Endothelial cell of umbilical vein (primary cell): Measurements from ENCODE around the gene BRCA1. TPM values are rescaled to one million over a fixed set of nuclear protein-coding genes. Genes with fewer than 3 reads are reported as not detected.
"Not testable (repeated sequence)": the region's sequence is repeated elsewhere in the genome, so short reads cannot be mapped to it uniquely, and the experiment has no call there.

Source experiments
- BruUV-seq: library from RNA; stranded (reverse); fragments of 400-500 nt; replicated peaks from 2 replicates; lab custom pipeline; 2021; lab: Mats Ljungman, UMichigan
- CTCF ChIA-PET: fragments of 300-600, 350-600 bp; sonication (Branson Sonifier 250); formaldehyde crosslinking; loops from one replicate; lab custom pipeline; 2021; ENCODE audit warnings: antibody characterized with exemption, inconsistent platforms; lab: Charles Lee
- POLR2A ChIA-PET: fragments of 300-600, 350-600 bp; sonication (Branson Sonifier 250); formaldehyde crosslinking; loops from one replicate; lab custom pipeline; 2021; ENCODE audit warnings: antibody characterized with exemption, inconsistent platforms; lab: Charles Lee
- DNase-seq: peaks from one replicate; pipeline ENCODE4 v3.0.0-alpha.2; 2011; ENCODE audit warnings: low read depth, low spot score
- FAIRE-seq: peaks from 2 replicates; lab custom pipeline; 2011; peaks lifted over from hg19 to GRCh38; lab: Jason Lieb, UNC
- H2AFZ ChIP-seq: 2 replicates; pipeline ENCODE4 v1.6.0; 2012; ENCODE audit warnings: low read depth, low read length, control low read depth, inconsistent platforms
- H3K27ac ChIP-seq: 2 replicates; pipeline ENCODE4 v1.5.1; 2011; ENCODE audit warnings: low read depth, mild to moderate bottlenecking, control low read depth, low read length, moderate library complexity; ENCODE audit not compliant: insufficient read depth
- H3K27me3 ChIP-seq, 2 experiments: 2 replicates each; pipeline versions ENCODE4 v1.6.0 to v1.6.1; 2011; ENCODE audit warnings: low read length in 2 of 2, mixed read lengths in 1 of 2; ENCODE audit not compliant: control insufficient read depth in 2 of 2, insufficient read depth in 2 of 2
- H3K36me3 ChIP-seq, 2 experiments: 2 replicates in 1 of 2; 3 replicates in 1 of 2; pipeline ENCODE4 v1.5.1; 2011; ENCODE audit warnings: low read length in 2 of 2, mild to moderate bottlenecking in 1 of 2, moderate library complexity in 1 of 2; ENCODE audit not compliant: control insufficient read depth in 2 of 2, insufficient read depth in 2 of 2; ENCODE audit errors: extremely low read depth in 1 of 2
- H3K4me1 ChIP-seq: 3 replicates; pipeline ENCODE4 v1.5.1; 2011; ENCODE audit warnings: mild to moderate bottlenecking, low read length; ENCODE audit not compliant: control insufficient read depth, insufficient read depth; ENCODE audit errors: extremely low read depth
- H3K4me2 ChIP-seq: 2 replicates; pipeline ENCODE4 v1.6.1; 2011; ENCODE audit warnings: low read length, control low read depth, mixed read lengths; ENCODE audit not compliant: insufficient read depth
- H3K4me3 ChIP-seq, 3 experiments: fragments of 200-600 bp in 1 of 3; sonication (generic), shearing (Covaris generic) in 1 of 3; replicated peaks in 1 of 3; 2 replicates each; pipeline ENCODE4 v1.5.1; 2011 to 2016; ENCODE audit warnings: control low read depth in 3 of 3, low read length in 3 of 3, mild to moderate bottlenecking in 2 of 3, inconsistent platforms in 1 of 3, low read depth in 1 of 3, moderate library complexity in 1 of 3; ENCODE audit not compliant: insufficient read depth in 1 of 3
- H3K79me2 ChIP-seq: 2 replicates; pipeline ENCODE4 v1.6.0; 2012; ENCODE audit warnings: low read length, inconsistent platforms; ENCODE audit not compliant: control insufficient read depth, insufficient read depth
- H3K9ac ChIP-seq: replicated peaks from 2 replicates; pipeline ENCODE3; 2011; ENCODE audit warnings: low read length, control low read depth; ENCODE audit not compliant: insufficient read depth; ENCODE audit errors: extremely low read depth
- H3K9me1 ChIP-seq: replicated peaks from 3 replicates; pipeline ENCODE4 v1.6.0; 2011; ENCODE audit warnings: mild to moderate bottlenecking, low read length; ENCODE audit not compliant: control insufficient read depth, insufficient read depth; ENCODE audit errors: extremely low read depth
- H3K9me3 ChIP-seq: replicated peaks from 2 replicates; pipeline ENCODE4 v1.5.1; 2012; ENCODE audit warnings: low read length, inconsistent platforms; ENCODE audit not compliant: control insufficient read depth, insufficient read depth
- H4K20me1 ChIP-seq: replicated peaks from 2 replicates; pipeline ENCODE3; 2011; ENCODE audit warnings: mild to moderate bottlenecking, low read length; ENCODE audit not compliant: control insufficient read depth, insufficient read depth; ENCODE audit errors: extremely low read depth
- CTCF ChIP-seq, 2 donors: IDR thresholded peaks; 1 replicate in 1 of 2; 2 replicates in 1 of 2; pipeline ENCODE4 v1.5.1; 2011; ENCODE audit warnings: low read length in 2 of 2, mild to moderate bottlenecking in 2 of 2, moderate library complexity in 2 of 2, control low read depth in 1 of 2, inconsistent platforms in 1 of 2, low read depth in 1 of 2; ENCODE audit not compliant: insufficient read depth in 1 of 2; ENCODE audit errors: extremely low read depth in 1 of 2
- EZH2 ChIP-seq: IDR thresholded peaks from 2 replicates; pipeline ENCODE4 v1.6.1; 2012; ENCODE audit warnings: borderline replicate concordance, low read depth, mild to moderate bottlenecking, moderate library complexity, low read length, inconsistent platforms; ENCODE audit not compliant: severe bottlenecking
- FOS ChIP-seq: IDR thresholded peaks from 2 replicates; pipeline ENCODE4 v1.6.1; 2011; ENCODE audit warnings: mild to moderate bottlenecking, low read length, moderate library complexity, borderline replicate concordance; ENCODE audit not compliant: insufficient read depth
- GATA2 ChIP-seq: IDR thresholded peaks from 2 replicates; pipeline ENCODE4 v1.7.0; 2011; ENCODE audit warnings: low read depth, mild to moderate bottlenecking, moderate library complexity, mixed read lengths, low read length; ENCODE audit not compliant: insufficient read length, insufficient read depth
- JUN ChIP-seq: IDR thresholded peaks from 2 replicates; pipeline ENCODE4 v1.6.1; 2011; ENCODE audit warnings: borderline replicate concordance, low read depth; ENCODE audit not compliant: insufficient read length, insufficient read depth
- MAX ChIP-seq: IDR thresholded peaks from 2 replicates; pipeline ENCODE4 v1.6.1; 2011; ENCODE audit not compliant: insufficient read depth, insufficient read length
- MYC ChIP-seq: IDR thresholded peaks from one replicate; pipeline ENCODE4 v1.6.1; 2011; ENCODE audit warnings: mild to moderate bottlenecking, low read depth, low read length
- POLR2A ChIP-seq: IDR thresholded peaks from 2 replicates; pipeline ENCODE4 v1.6.1; 2012; ENCODE audit warnings: low read depth, mild to moderate bottlenecking, control low read depth, low read length
- POLR2AphosphoS5 ChIP-seq: IDR thresholded peaks from 2 replicates; pipeline ENCODE4 v1.6.1; 2012; ENCODE audit warnings: low read depth, mild to moderate bottlenecking, control low read depth, low read length, moderate library complexity; ENCODE audit not compliant: insufficient read depth
- dilution Hi-C: fragments of 300-500 bp; cut with MboI; formaldehyde crosslinking; loops from one replicate; pipeline ENCODE4 v1.15.0; 2019; ENCODE audit warnings: low sequenced_read_pairs; ENCODE audit not compliant: extremely low pct_ligation_motif_present
- intact Hi-C: fragments of 100-400 bp; cut with micrococcal nuclease; formaldehyde crosslinking; loops from one replicate; pipeline ENCODE4 v1.10.0; 2022
- polyA plus RNA-seq, 4 experiments: library from polyadenylated mRNA; depleted of rRNA in 3 of 4; stranded (reverse) in 3 of 4; unstranded in 1 of 4; fragments of >200 nt; gene quantifications; 2 replicates each; pipeline versions ENCODE4 v1.2.1 to v1.2.3, GENCODE V29; 2011 to 2012; ENCODE audit warnings: missing spikeins in 1 of 4
- total RNA-seq: library from RNA; stranded (reverse); gene quantifications from 2 replicates; pipeline ENCODE4 v1.2.3, GENCODE V29; 2021

The BRCA1 gene
- total and polyA plus RNA-seq, 2 donors (not counting 3 experiments of a cell fraction or from before 2014, with no cell fraction given): 14.3 to 29.0 TPM

GRCh38 chr17:43140396-43141332, 15.5 kb upstream of the BRCA1 start:
- Histone ChIP-seq H3K27ac (no peak overlapping the region), H3K27me3 (no peaks in the 10 kb centered on the region), H4K20me1 (no peaks in the 10 kb centered on the region), H3K79me2 (no peaks in the 10 kb centered on the region), H2AFZ (no peak overlapping the region), H3K4me2 (no peak overlapping the region), H3K9ac (no peak overlapping the region), H3K9me3 (no peaks in the 10 kb centered on the region), H3K4me1 (no peaks in the 10 kb centered on the region), H3K9me1 (no peaks in the 10 kb centered on the region), H3K4me3 (no peak overlapping the region), H3K36me3 (no peaks in the 10 kb centered on the region)
- intact Hi-C loops (no loop called here), dilution Hi-C loops (no loop called here)
- FAIRE-seq (no peak), DNase-seq (no peak)
- no peak for TF ChIP-seq POLR2AphosphoS5
- TF ChIP-seq JUN: no peak
- no peak for TF ChIP-seq GATA2
- TF ChIP-seq FOS: no peak
- no peak for TF ChIP-seq CTCF (IDR thresholded peaks at IDR 0.05; ENCODE audit: extremely low read depth in 1 of 2, insufficient read depth in 1 of 2, low read depth in 1 of 2, low read length in 2 of 2)
- TF ChIP-seq MYC: no peak
- no peak for TF ChIP-seq EZH2
- no peak for TF ChIP-seq POLR2A
- TF ChIP-seq MAX: no peak
- CTCF ChIA-PET: interaction anchor here (1.4 to 1.7 kb wide), 2 partner anchors 9 to 116 kb away, joined by 3 to 5 read pairs; no protein-coding TSS in a partner anchor
- BruUV-seq: no TSS peak
- POLR2A ChIA-PET: interaction anchor here (0.6 kb wide), 1 partner anchor 293 kb away, joined by 4 read pairs; no protein-coding TSS in a partner anchor

GRCh38 chr17:43138531-43138930, 13.4 kb upstream of the BRCA1 start:
- H3K27me3 ChIP-seq, FAIRE-seq, H3K9ac ChIP-seq, H3K79me2 ChIP-seq, H3K4me3 ChIP-seq, BruUV-seq, H2AFZ ChIP-seq, POLR2A ChIA-PET, intact Hi-C loops, DNase-seq, H4K20me1 ChIP-seq, H3K36me3 ChIP-seq, H3K27ac ChIP-seq, H3K9me3 ChIP-seq, dilution Hi-C loops, H3K4me1 ChIP-seq, H3K9me1 ChIP-seq, H3K4me2 ChIP-seq: not testable (repeated sequence)
- CTCF ChIA-PET: interaction anchor here (0.9 kb wide), 1 partner anchor 114 kb away, joined by 3 read pairs; no protein-coding TSS in a partner anchor
